Natural killer cell (primary cell): Measurements from ENCODE around the gene ITGAX. TPM values are rescaled to one million over a fixed set of nuclear protein-coding genes. Genes with fewer than 3 reads are reported as not detected.
A peak's percentile ranks its signal among the peaks of the same experiment; 100 is the strongest.

ENCODE experiments used
- ATAC-seq, 3 donors: fragments of 150-1000 bp in 2 of 3; fragments of 200-7000 bp in 1 of 3; cut with Tn5 transposase; 1 replicate in 1 of 3; 2 replicates in 2 of 3; pipeline ENCODE4 v1.10.0; 2021; ENCODE audit warnings: mild to moderate bottlenecking in 2 of 3, moderate library complexity in 2 of 3
- DNase-seq, 2 donors: peaks; one replicate each; pipeline versions ENCODE4 v3.0.0 to v3.0.0-alpha.2; 2013 to 2021; ENCODE audit warnings: mixed read lengths in 1 of 2
- H3K27ac ChIP-seq: one replicate; pipeline ENCODE4 v1.5.1; 2013; ENCODE audit warnings: mild to moderate bottlenecking, low read length
- H3K27me3 ChIP-seq: one replicate; pipeline ENCODE4 v1.6.1; 2013; ENCODE audit warnings: low read length; ENCODE audit not compliant: control insufficient read depth, insufficient read depth
- H3K36me3 ChIP-seq: one replicate; pipeline ENCODE4 v1.6.1; 2013; ENCODE audit warnings: low read length; ENCODE audit not compliant: control insufficient read depth, insufficient read depth
- H3K4me1 ChIP-seq: one replicate; pipeline ENCODE4 v1.6.1; 2013; ENCODE audit warnings: low read length; ENCODE audit not compliant: control insufficient read depth, insufficient read depth
- H3K4me3 ChIP-seq: one replicate; pipeline ENCODE4 v1.5.1; 2013; ENCODE audit warnings: low read length
- H3K9me3 ChIP-seq: one replicate; pipeline ENCODE4 v1.6.1; 2013; ENCODE audit warnings: low read length; ENCODE audit not compliant: control insufficient read depth, insufficient read depth
- H3K27ac Mint-ChIP-seq, 2 donors: one replicate each; pipeline ENCODE4 v1.8.0; 2022; ENCODE audit warnings: mild to moderate bottlenecking in 2 of 2, mixed read lengths in 2 of 2, moderate library complexity in 1 of 2
- H3K27me3 Mint-ChIP-seq, 2 donors: one replicate each; pipeline ENCODE4 v1.8.0; 2022; ENCODE audit warnings: low read depth in 2 of 2, mixed read lengths in 2 of 2
- H3K36me3 Mint-ChIP-seq: one replicate; pipeline ENCODE4 v1.8.0; 2022; ENCODE audit warnings: mixed read lengths
- H3K4me1 Mint-ChIP-seq, 2 donors: one replicate each; pipeline ENCODE4 v1.8.0; 2022; ENCODE audit warnings: mixed read lengths in 2 of 2
- H3K4me3 Mint-ChIP-seq: one replicate; pipeline ENCODE4 v1.8.0; 2022; ENCODE audit warnings: mild to moderate bottlenecking, moderate library complexity, mixed read lengths
- H3K9me3 Mint-ChIP-seq, 2 donors: one replicate each; pipeline ENCODE4 v1.8.0; 2022; ENCODE audit warnings: mixed read lengths in 2 of 2
- CTCF ChIP-seq: fragments of 200-600 bp; IDR thresholded peaks from one replicate; pipeline ENCODE4 v1.8.0; 2022; ENCODE audit warnings: antibody characterized with exemption
- WGBS: methylation state at CpG from one replicate; pipeline ENCODE4 v1.1.7; 2013; ENCODE audit warnings: missing lambda C conversion rate; ENCODE audit not compliant: insufficient coverage; 5-methylcytosine and 5-hydroxymethylcytosine counted together
- intact Hi-C: fragments of 100-400 bp; cut with micrococcal nuclease; formaldehyde crosslinking; loops from one replicate; pipeline ENCODE4 v1.14.2; 2022
- total RNA-seq, 4 donors: library from RNA; stranded (reverse); fragments of 120-200 nt in 1 of 4; gene quantifications; one replicate each; pipeline versions ENCODE4 v1.2.3 to v1.2.4, GENCODE V29; 2013 to 2022

Gene ITGAX
- total RNA-seq, 3 donors from 2014 or later (not counting 1 experiment from before 2014, with no cell fraction given): 224 to 249 (median 233) TPM

- intact Hi-C loops: no loop called here
- Histone ChIP-seq H3K4me1 (peaks cover 26% of the 10 kb centered on the region), H3K27me3 (no peaks in the 10 kb centered on the region), H3K27ac (no peak overlapping the region), H3K4me3 (no peak overlapping the region), H3K36me3 (peaks cover 29% of the 10 kb centered on the region), H3K9me3 (no peaks in the 10 kb centered on the region)
- no peak overlapping the region for H3K27ac Mint-ChIP-seq
- no peaks in the 10 kb centered on the region for H3K36me3 Mint-ChIP-seq
- H3K27me3 Mint-ChIP-seq: peaks cover 0 to 5% of the 10 kb centered on the region in 2 donors
- H3K9me3 Mint-ChIP-seq: no peaks in the 10 kb centered on the region
- DNase-seq (no peak), ATAC-seq (no peak)
- H3K4me1 Mint-ChIP-seq: peaks cover 20 to 21% of the 10 kb centered on the region in 2 donors
- no peak overlapping the region for H3K4me3 Mint-ChIP-seq
- 86% methylated on average over 8 of the region's 8 CpGs for WGBS
- no peak for TF ChIP-seq CTCF
Observed at GRCh38 chr16:31376705-31377104, 21.7 kb downstream of the ITGAX start.

GRCh38 chr16:31377210-31377903 is 22.4 kb downstream of the ITGAX start:
- Histone ChIP-seq H3K27ac (peak overlapping the region; percentile 2), H3K4me1 (peaks cover 28% of the 10 kb centered on the region), H3K27me3 (no peaks in the 10 kb centered on the region), H3K36me3 (peaks cover 28% of the 10 kb centered on the region), H3K4me3 (no peak overlapping the region), H3K9me3 (no peaks in the 10 kb centered on the region)
- H3K36me3 Mint-ChIP-seq: no peaks in the 10 kb centered on the region
- peaks cover 22 to 24% of the 10 kb centered on the region in 2 donors for H3K4me1 Mint-ChIP-seq
- peak overlapping the region; percentile 67 for H3K4me3 Mint-ChIP-seq
- peaks cover 0 to 6% of the 10 kb centered on the region in 2 donors for H3K27me3 Mint-ChIP-seq
- no peak for TF ChIP-seq CTCF
- ATAC-seq (peak; percentile 57 to 86 (median 77)), DNase-seq (peak; percentile 19 to 50)
- 32% methylated on average over 7 of the region's 7 CpGs for WGBS
- intact Hi-C loops: no loop called here
- H3K27ac Mint-ChIP-seq: peak overlapping the region in 1 of 2 donors; percentile 61
- no peaks in the 10 kb centered on the region for H3K9me3 Mint-ChIP-seq

- DNase-seq (no peak), ATAC-seq (no peak)
- TF ChIP-seq CTCF: no peak
- H3K27ac ChIP-seq: no peak overlapping the region
- peaks cover 27% of the 10 kb centered on the region for H3K36me3 ChIP-seq
- 97% methylated on average over 12 of the region's 12 CpGs for WGBS
- H3K27me3 Mint-ChIP-seq: peaks cover 0 to 8% of the 10 kb centered on the region in 2 donors
- H3K4me1 ChIP-seq: peaks cover 36% of the 10 kb centered on the region
- no peaks in the 10 kb centered on the region for H3K9me3 ChIP-seq
- no peaks in the 10 kb centered on the region for H3K9me3 Mint-ChIP-seq
- intact Hi-C loops: loop anchor here (5.0 kb wide), 1 partner anchor 178 kb away; the partner anchor contains the start of gene PYCARD
- no peaks in the 10 kb centered on the region for H3K27me3 ChIP-seq
- no peak overlapping the region for H3K27ac Mint-ChIP-seq
- H3K4me3 ChIP-seq: no peak overlapping the region
- H3K4me3 Mint-ChIP-seq: no peak overlapping the region
- H3K36me3 Mint-ChIP-seq: no peaks in the 10 kb centered on the region
- H3K4me1 Mint-ChIP-seq: peaks cover 27 to 29% of the 10 kb centered on the region in 2 donors
Observed at GRCh38 chr16:31380201-31380600, 25.2 kb downstream of the ITGAX start.
